Measurements from ENCODE around the gene MEIS3. TPM values are rescaled to one million over a fixed set of nuclear protein-coding genes. Genes with fewer than 3 reads are reported as not detected.

The MEIS3 gene
- total and polyA plus RNA-seq, 4 donors = 0.75 to 19.6 (median 5.8) TPM

GRCh38 chr19:47438793-47439220, 19.5 kb upstream of the MEIS3 start:
- intact Hi-C loops (cut with DNase I) = loop anchor here in 1 of 2 donors (5.0 kb wide), 1 partner anchor 43 kb away; the partner anchor contains the start of gene KPTN
- H3K27me3 ChIP-seq (ENCODE audit: control insufficient read depth in 1 of 2, insufficient read depth in 2 of 2, low read length in 1 of 2) = peaks cover 0 to 2% of the 10 kb centered on the region in 2 donors
- H3K4me3 ChIP-seq (ENCODE audit: low read length in 2 of 2) = no peak overlapping the region
- no peaks in the 10 kb centered on the region for H3K36me3 ChIP-seq (ENCODE audit: control insufficient read depth in 1 of 2, insufficient read depth in 2 of 2, low read length in 1 of 2)
- H3K4me1 ChIP-seq (ENCODE audit: control insufficient read depth in 1 of 2, insufficient read depth in 2 of 2, low read length in 2 of 2) = no peaks in the 10 kb centered on the region
- H3K9me3 ChIP-seq (ENCODE audit: control insufficient read depth, low read length) = no peaks in the 10 kb centered on the region
- ATAC-seq (ENCODE audit: low FRiP score) (no peak), DNase-seq (peak in 1 of 2 donors; percentile 24)
- WGBS, 2 donors = 32 to 41% methylated on average over 5 of the region's 5 CpGs
- H3K27ac ChIP-seq (ENCODE audit: low read depth in 1 of 2, low read length in 2 of 2) = no peak overlapping the region

- H3K9me3 ChIP-seq (ENCODE audit: control insufficient read depth, low read length) = no peaks in the 10 kb centered on the region
- H3K27ac ChIP-seq (ENCODE audit: low read depth in 1 of 2, low read length in 2 of 2) = no peak overlapping the region
- intact Hi-C loops (cut with DNase I) = loop anchor here in 1 of 2 donors (5.0 kb wide), 1 partner anchor 45 kb away; the partner anchor contains the start of gene KPTN
- WGBS, 2 donors = 35 to 38% methylated on average over 12 of the region's 12 CpGs
- no peaks in the 10 kb centered on the region for H3K27me3 ChIP-seq (ENCODE audit: control insufficient read depth in 1 of 2, insufficient read depth in 2 of 2, low read length in 1 of 2)
- H3K4me1 ChIP-seq (ENCODE audit: control insufficient read depth in 1 of 2, insufficient read depth in 2 of 2, low read length in 2 of 2) = no peaks in the 10 kb centered on the region
- H3K36me3 ChIP-seq (ENCODE audit: control insufficient read depth in 1 of 2, insufficient read depth in 2 of 2, low read length in 1 of 2) = no peaks in the 10 kb centered on the region
- DNase-seq = no peak
- no peak for ATAC-seq (ENCODE audit: low FRiP score)
- no peak overlapping the region for H3K4me3 ChIP-seq (ENCODE audit: low read length in 2 of 2)
Observed at GRCh38 chr19:47437500-47437899, 18.2 kb upstream of the MEIS3 start.

- DNase-seq (peak; percentile 81 to 91), ATAC-seq (ENCODE audit: low FRiP score) (peak; percentile 88)
- Histone ChIP-seq H3K27ac (ENCODE audit: low read depth in 1 of 2, low read length in 2 of 2) (no peak overlapping the region), H3K36me3 (ENCODE audit: control insufficient read depth in 1 of 2, insufficient read depth in 2 of 2, low read length in 1 of 2) (no peaks in the 10 kb centered on the region), H3K27me3 (ENCODE audit: control insufficient read depth in 1 of 2, insufficient read depth in 2 of 2, low read length in 1 of 2) (no peaks in the 10 kb centered on the region), H3K9me3 (ENCODE audit: control insufficient read depth, low read length) (no peaks in the 10 kb centered on the region), H3K4me3 (ENCODE audit: low read length in 2 of 2) (no peak overlapping the region), H3K4me1 (ENCODE audit: control insufficient read depth in 1 of 2, insufficient read depth in 2 of 2, low read length in 2 of 2) (no peaks in the 10 kb centered on the region)
- WGBS, 2 donors = 29 to 33% methylated on average over 16 to 17 of the region's 17 CpGs
- intact Hi-C loops (cut with DNase I) = loop anchor here (1.0 to 5.0 kb wide), 3 partner anchors 45 to 261 kb away; partner anchors contain the start of genes NAPA (in 2 of the 2) and KPTN (in 1 of the 2)
Observed at GRCh38 chr19:47436712-47437401, 17.5 kb upstream of the MEIS3 start.

- Histone ChIP-seq H3K4me1 (ENCODE audit: control insufficient read depth in 1 of 2, insufficient read depth in 2 of 2, low read length in 2 of 2) (no peaks in the 10 kb centered on the region), H3K9me3 (ENCODE audit: control insufficient read depth, low read length) (no peaks in the 10 kb centered on the region), H3K27me3 (ENCODE audit: control insufficient read depth in 1 of 2, insufficient read depth in 2 of 2, low read length in 1 of 2) (no peaks in the 10 kb centered on the region), H3K4me3 (ENCODE audit: low read length in 2 of 2) (no peak overlapping the region), H3K27ac (ENCODE audit: low read depth in 1 of 2, low read length in 2 of 2) (no peak overlapping the region), H3K36me3 (ENCODE audit: control insufficient read depth in 1 of 2, insufficient read depth in 2 of 2, low read length in 1 of 2) (no peaks in the 10 kb centered on the region)
- intact Hi-C loops (cut with DNase I) = loop anchor here (1.0 to 5.0 kb wide), 4 partner anchors 46 to 269 kb away; partner anchors contain the start of genes NAPA (in 2 of the 2) and KPTN (in 1 of the 2)
- no peak for ATAC-seq (ENCODE audit: low FRiP score)
- no peak for DNase-seq
- WGBS, 2 donors = 70 to 72% methylated on average over 6 of the region's 6 CpGs
Observed at GRCh38 chr19:47435883-47436417, 16.6 kb upstream of the MEIS3 start.

GRCh38 chr19:47435196-47435595, 15.9 kb upstream of the MEIS3 start:
- Histone ChIP-seq H3K36me3 (ENCODE audit: control insufficient read depth in 1 of 2, insufficient read depth in 2 of 2, low read length in 1 of 2) (no peaks in the 10 kb centered on the region), H3K9me3 (ENCODE audit: control insufficient read depth, low read length) (no peaks in the 10 kb centered on the region), H3K4me3 (ENCODE audit: low read length in 2 of 2) (no peak overlapping the region), H3K27me3 (ENCODE audit: control insufficient read depth in 1 of 2, insufficient read depth in 2 of 2, low read length in 1 of 2) (no peaks in the 10 kb centered on the region), H3K4me1 (ENCODE audit: control insufficient read depth in 1 of 2, insufficient read depth in 2 of 2, low read length in 2 of 2) (no peaks in the 10 kb centered on the region), H3K27ac (ENCODE audit: low read depth in 1 of 2, low read length in 2 of 2) (no peak overlapping the region)
- intact Hi-C loops (cut with DNase I) = loop anchor here (2.0 to 5.0 kb wide), 2 partner anchors 47 to 270 kb away; partner anchors contain the start of gene KPTN (in 1 of the 2)
- ATAC-seq (ENCODE audit: low FRiP score) (no peak), DNase-seq (no peak)
- WGBS, 2 donors = 63 to 65% methylated on average over 16 of the region's 16 CpGs

GRCh38 chr19:47434088-47434487, 14.8 kb upstream of the MEIS3 start:
- intact Hi-C loops (cut with DNase I) = loop anchor here in 1 of 2 donors (2.0 kb wide), 1 partner anchor 271 kb away; no protein-coding TSS in a partner anchor
- H3K9me3 ChIP-seq (ENCODE audit: control insufficient read depth, low read length) = no peaks in the 10 kb centered on the region
- no peaks in the 10 kb centered on the region for H3K27me3 ChIP-seq (ENCODE audit: control insufficient read depth in 1 of 2, insufficient read depth in 2 of 2, low read length in 1 of 2)
- ATAC-seq (ENCODE audit: low FRiP score) = no peak
- 77 to 82% methylated on average over 7 of the region's 7 CpGs for WGBS, 2 donors
- no peaks in the 10 kb centered on the region for H3K4me1 ChIP-seq (ENCODE audit: control insufficient read depth in 1 of 2, insufficient read depth in 2 of 2, low read length in 2 of 2)
- H3K4me3 ChIP-seq (ENCODE audit: low read length in 2 of 2) = no peak overlapping the region
- no peak for DNase-seq
- no peak overlapping the region for H3K27ac ChIP-seq (ENCODE audit: low read depth in 1 of 2, low read length in 2 of 2)
- no peaks in the 10 kb centered on the region for H3K36me3 ChIP-seq (ENCODE audit: control insufficient read depth in 1 of 2, insufficient read depth in 2 of 2, low read length in 1 of 2)

GRCh38 chr19:47433121-47433520, 13.8 kb upstream of the MEIS3 start:
- Histone ChIP-seq H3K9me3 (ENCODE audit: control insufficient read depth, low read length) (no peaks in the 10 kb centered on the region), H3K36me3 (ENCODE audit: control insufficient read depth in 1 of 2, insufficient read depth in 2 of 2, low read length in 1 of 2) (no peaks in the 10 kb centered on the region), H3K4me1 (ENCODE audit: control insufficient read depth in 1 of 2, insufficient read depth in 2 of 2, low read length in 2 of 2) (no peaks in the 10 kb centered on the region), H3K27me3 (ENCODE audit: control insufficient read depth in 1 of 2, insufficient read depth in 2 of 2, low read length in 1 of 2) (no peaks in the 10 kb centered on the region), H3K27ac (ENCODE audit: low read depth in 1 of 2, low read length in 2 of 2) (no peak overlapping the region), H3K4me3 (ENCODE audit: low read length in 2 of 2) (no peak overlapping the region)
- DNase-seq (no peak), ATAC-seq (ENCODE audit: low FRiP score) (no peak)
- WGBS, 2 donors = 14 to 17% methylated on average over 1 of the region's 1 CpG
- intact Hi-C loops (cut with DNase I) = no loop called here

GRCh38 chr19:47432499-47432898, 13.2 kb upstream of the MEIS3 start:
- Histone ChIP-seq H3K4me3 (ENCODE audit: low read length in 2 of 2) (no peak overlapping the region), H3K4me1 (ENCODE audit: control insufficient read depth in 1 of 2, insufficient read depth in 2 of 2, low read length in 2 of 2) (no peaks in the 10 kb centered on the region), H3K27ac (ENCODE audit: low read depth in 1 of 2, low read length in 2 of 2) (no peak overlapping the region), H3K9me3 (ENCODE audit: control insufficient read depth, low read length) (no peaks in the 10 kb centered on the region), H3K36me3 (ENCODE audit: control insufficient read depth in 1 of 2, insufficient read depth in 2 of 2, low read length in 1 of 2) (no peaks in the 10 kb centered on the region), H3K27me3 (ENCODE audit: control insufficient read depth in 1 of 2, insufficient read depth in 2 of 2, low read length in 1 of 2) (no peaks in the 10 kb centered on the region)
- no peak for DNase-seq
- intact Hi-C loops (cut with DNase I) = no loop called here
- ATAC-seq (ENCODE audit: low FRiP score) = no peak

GRCh38 chr19:47432091-47432490, 12.8 kb upstream of the MEIS3 start:
- no peak for DNase-seq
- Histone ChIP-seq H3K9me3 (ENCODE audit: control insufficient read depth, low read length) (no peaks in the 10 kb centered on the region), H3K4me1 (ENCODE audit: control insufficient read depth in 1 of 2, insufficient read depth in 2 of 2, low read length in 2 of 2) (no peaks in the 10 kb centered on the region), H3K36me3 (ENCODE audit: control insufficient read depth in 1 of 2, insufficient read depth in 2 of 2, low read length in 1 of 2) (no peaks in the 10 kb centered on the region), H3K4me3 (ENCODE audit: low read length in 2 of 2) (no peak overlapping the region), H3K27me3 (ENCODE audit: control insufficient read depth in 1 of 2, insufficient read depth in 2 of 2, low read length in 1 of 2) (no peaks in the 10 kb centered on the region), H3K27ac (ENCODE audit: low read depth in 1 of 2, low read length in 2 of 2) (no peak overlapping the region)
- ATAC-seq (ENCODE audit: low FRiP score) = no peak
- intact Hi-C loops (cut with DNase I) = no loop called here
- WGBS, 2 donors = 84 to 90% methylated on average over 15 to 18 of the region's 18 CpGs
